OCI-LY7 (cell line): ENCODE results near the gene TRAF3IP3.

Source experiments
- EZH2phosphoT487 ChIP-seq: fragments of 200-600 bp; sonication (generic); IDR thresholded peaks from 2 replicates; pipeline ENCODE4 v1.6.1; 2018; ENCODE audit warnings: low read depth, borderline replicate concordance, mild to moderate bottlenecking, mixed run types, antibody characterized with exemption, low read length, moderate library complexity, mixed read lengths
- TF ChIP-seq, protein P1 (sequence below): fragments of 200-600 bp; sonication (generic); conservative IDR thresholded peaks from 2 replicates; pipeline ENCODE4 v1.5.1; 2014; ENCODE audit warnings: mild to moderate bottlenecking, antibody characterized with exemption, low read length, moderate library complexity, mixed read lengths

DNA sequence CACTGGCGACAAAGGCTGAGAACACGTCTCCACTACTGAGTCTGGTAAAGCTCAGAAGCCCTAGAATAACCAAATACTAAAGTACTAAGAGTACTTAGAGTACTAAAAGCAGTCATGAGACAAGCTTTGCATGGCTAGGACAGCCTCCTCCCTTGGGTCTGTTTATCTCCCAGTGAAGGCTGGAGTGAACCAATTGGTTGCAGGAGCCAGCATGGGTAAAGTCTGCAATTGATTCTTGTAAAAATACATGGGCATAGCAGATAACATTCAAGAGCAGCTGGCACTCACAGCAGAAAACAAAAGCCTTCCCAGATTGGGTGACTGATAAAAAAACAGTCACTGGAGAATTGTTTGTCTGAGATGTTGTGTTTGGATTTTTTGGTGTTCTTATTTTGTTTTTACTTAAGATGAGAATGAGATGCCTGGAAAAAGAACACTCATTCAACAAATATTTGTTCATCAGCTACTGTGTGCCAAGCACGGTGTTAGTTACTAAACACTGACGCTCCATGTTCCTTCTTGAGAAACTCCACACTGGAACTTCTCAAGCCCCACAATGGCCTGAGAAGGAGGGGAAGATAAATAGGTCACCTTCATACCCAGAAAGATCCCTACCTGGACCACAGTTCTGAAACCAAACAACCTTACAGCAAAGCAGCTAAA is 46.4 kb downstream of the TRAF3IP3 start:
- TF ChIP-seq, protein P1, sequence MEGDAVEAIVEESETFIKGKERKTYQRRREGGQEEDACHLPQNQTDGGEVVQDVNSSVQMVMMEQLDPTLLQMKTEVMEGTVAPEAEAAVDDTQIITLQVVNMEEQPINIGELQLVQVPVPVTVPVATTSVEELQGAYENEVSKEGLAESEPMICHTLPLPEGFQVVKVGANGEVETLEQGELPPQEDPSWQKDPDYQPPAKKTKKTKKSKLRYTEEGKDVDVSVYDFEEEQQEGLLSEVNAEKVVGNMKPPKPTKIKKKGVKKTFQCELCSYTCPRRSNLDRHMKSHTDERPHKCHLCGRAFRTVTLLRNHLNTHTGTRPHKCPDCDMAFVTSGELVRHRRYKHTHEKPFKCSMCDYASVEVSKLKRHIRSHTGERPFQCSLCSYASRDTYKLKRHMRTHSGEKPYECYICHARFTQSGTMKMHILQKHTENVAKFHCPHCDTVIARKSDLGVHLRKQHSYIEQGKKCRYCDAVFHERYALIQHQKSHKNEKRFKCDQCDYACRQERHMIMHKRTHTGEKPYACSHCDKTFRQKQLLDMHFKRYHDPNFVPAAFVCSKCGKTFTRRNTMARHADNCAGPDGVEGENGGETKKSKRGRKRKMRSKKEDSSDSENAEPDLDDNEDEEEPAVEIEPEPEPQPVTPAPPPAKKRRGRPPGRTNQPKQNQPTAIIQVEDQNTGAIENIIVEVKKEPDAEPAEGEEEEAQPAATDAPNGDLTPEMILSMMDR: no peak
- no peak for TF ChIP-seq EZH2phosphoT487
